Thyroid gland (tissue), 4 donors: ENCODE measurements around the gene HACL1.

Experiments
- CTCF ChIP-seq, 6 experiments: fragments of 200-600 bp in 3 of 6; fragments of 450-650 bp in 3 of 6; sonication (generic) in 3 of 6; IDR thresholded peaks; one replicate each; pipeline ENCODE4 v1.5.1; 2016 to 2019; ENCODE audit warnings: antibody characterized with exemption in 6 of 6, mild to moderate bottlenecking in 2 of 6, inconsistent platforms in 1 of 6, moderate library complexity in 1 of 6
- POLR2A ChIP-seq, 2 donors: fragments of 450-650 bp; IDR thresholded peaks; one replicate each; pipeline ENCODE4 v1.6.1; 2017; ENCODE audit warnings: antibody characterized with exemption in 2 of 2, mild to moderate bottlenecking in 2 of 2, moderate library complexity in 1 of 2

GRCh38 chr3:15557511-15557946 lies 43.8 kb downstream of the HACL1 start:
- TF ChIP-seq CTCF (IDR thresholded peaks at IDR 0.05): peak; percentile 40 to 85 (median 66)
- peak in 1 of 2 donors; percentile 47 for TF ChIP-seq POLR2A (IDR thresholded peaks at IDR 0.05)
